AG09319 (cell line): Measurements from ENCODE around the gene NANOS2.

Source experiments
- DNase-seq: peaks from one replicate; pipeline ENCODE4 v3.0.0-alpha.2; 2010; ENCODE audit warnings: low read depth; ENCODE audit errors: extremely low read depth
- CTCF ChIP-seq: IDR thresholded peaks from 2 replicates; pipeline ENCODE4 v1.5.1; 2011; ENCODE audit warnings: low read depth, mild to moderate bottlenecking, inconsistent platforms, low read length, moderate library complexity

Gene NANOS2

GRCh38 chr19:45927565-45928261 lies 13.1 kb upstream of the NANOS2 start:
- TF ChIP-seq CTCF: no peak
- peak; percentile 51 for DNase-seq

- no peak for TF ChIP-seq CTCF
- DNase-seq: no peak
Measured at GRCh38 chr19:45924891-45925447, 10.4 kb upstream of the NANOS2 start.

- TF ChIP-seq CTCF: no peak; the same call in 1 of the 2 replicates
- DNase-seq: no peak
Measured at GRCh38 chr19:45922281-45922680, 7.7 kb upstream of the NANOS2 start.

- no peak for TF ChIP-seq CTCF
- no peak for DNase-seq
Measured at GRCh38 chr19:45920458-45920857, 5.9 kb upstream of the NANOS2 start.

GRCh38 chr19:45919678-45920077 lies 5.1 kb upstream of the NANOS2 start:
- TF ChIP-seq CTCF: no peak
- DNase-seq: no peak

- no peak for DNase-seq
- TF ChIP-seq CTCF: no peak
Measured at GRCh38 chr19:45918721-45919120, 4.1 kb upstream of the NANOS2 start.

- no peak for DNase-seq
- TF ChIP-seq CTCF: no peak
Measured at GRCh38 chr19:45917421-45918091, 3.0 kb upstream of the NANOS2 start.
